ENCODE measurements around the gene SPINT4.
A peak's percentile ranks its signal among the peaks of the same experiment; 100 is the strongest.

SPINT4 gene

GRCh38 chr20:45765307-45765875 is 43.2 kb downstream of the SPINT4 start:
- DNase-seq (ENCODE audit: low read depth in 3 of 3) = no peak

GRCh38 chr20:45765980-45766379 is 43.8 kb downstream of the SPINT4 start:
- no peak for DNase-seq (ENCODE audit: low read depth in 3 of 3)

DNA sequence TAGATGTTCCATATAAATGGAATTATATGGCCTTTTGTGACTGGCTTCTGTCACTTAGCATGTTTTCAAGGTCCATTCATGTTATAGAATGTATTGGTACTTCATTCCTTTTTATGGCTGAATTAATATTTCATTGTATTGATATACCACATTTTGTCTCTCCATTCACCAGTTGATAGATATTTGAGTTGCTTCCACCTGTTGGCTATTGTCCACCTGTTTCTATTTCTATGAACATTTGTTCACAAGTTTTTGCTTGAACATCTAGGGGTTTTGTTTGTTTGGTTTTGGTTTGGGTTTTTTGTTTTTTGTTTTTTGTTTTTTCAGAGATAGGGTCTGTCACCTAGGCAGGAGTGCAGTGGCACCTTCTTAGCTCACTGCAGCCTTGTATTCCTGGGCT is 46.3 kb downstream of the SPINT4 start:
- no peak for DNase-seq (ENCODE audit: low read depth in 3 of 3)

DNA sequence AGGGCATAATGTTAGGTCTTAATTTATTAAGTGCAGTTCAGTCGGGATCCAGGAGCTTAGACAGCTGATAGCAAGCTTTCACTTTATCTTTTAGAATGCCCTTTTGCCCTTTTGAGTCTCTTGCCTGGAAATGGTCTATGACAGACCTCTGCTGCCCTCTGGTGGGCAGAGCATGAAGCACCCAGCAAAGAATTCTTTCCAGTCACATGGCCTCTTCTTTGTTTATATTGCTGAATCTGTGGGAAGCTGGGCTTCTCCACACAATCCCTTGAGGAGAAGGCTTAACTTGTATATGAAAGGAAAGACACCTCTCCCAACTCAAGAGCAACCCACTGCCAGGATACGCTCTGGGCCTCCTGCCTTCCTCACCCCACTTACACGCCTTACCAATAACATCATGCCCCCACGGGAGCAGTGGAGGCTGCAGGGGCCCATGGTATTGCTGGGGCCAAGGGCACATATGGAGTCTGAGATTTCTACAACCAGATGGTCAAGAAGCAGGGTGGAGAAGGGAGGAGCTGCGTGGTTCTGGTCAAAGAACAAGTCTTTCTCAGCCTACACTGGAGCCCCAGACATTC is 49.1 kb downstream of the SPINT4 start:
- peak; percentile 57 to 61 (median 58) for DNase-seq (ENCODE audit: low read depth in 3 of 3)

- no peak for DNase-seq (ENCODE audit: low read depth in 3 of 3)
These were observed 50.5 kb downstream of the SPINT4 start for GRCh38 chr20:45772693-45773092.

DNA sequence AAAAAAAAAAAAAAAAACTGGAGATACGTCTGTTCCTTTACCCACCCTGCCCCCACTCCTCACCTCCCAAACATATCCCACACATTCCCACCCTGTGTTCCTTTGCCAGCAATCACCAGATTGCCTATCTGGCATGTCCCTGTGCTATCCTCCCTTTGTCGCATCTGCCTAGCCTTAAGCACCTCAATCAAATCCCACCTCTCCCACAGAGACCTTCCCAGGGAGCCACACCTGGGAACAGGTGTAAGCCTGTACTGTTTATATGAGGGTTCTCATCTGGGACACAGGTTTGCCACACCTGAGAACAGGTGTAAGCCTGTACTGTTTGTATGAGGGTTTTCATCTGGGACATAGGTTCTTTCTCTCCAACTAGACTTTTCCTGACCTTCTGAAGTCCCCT is 52.8 kb downstream of the SPINT4 start:
- no peak for DNase-seq (ENCODE audit: low read depth in 3 of 3)

DNA sequence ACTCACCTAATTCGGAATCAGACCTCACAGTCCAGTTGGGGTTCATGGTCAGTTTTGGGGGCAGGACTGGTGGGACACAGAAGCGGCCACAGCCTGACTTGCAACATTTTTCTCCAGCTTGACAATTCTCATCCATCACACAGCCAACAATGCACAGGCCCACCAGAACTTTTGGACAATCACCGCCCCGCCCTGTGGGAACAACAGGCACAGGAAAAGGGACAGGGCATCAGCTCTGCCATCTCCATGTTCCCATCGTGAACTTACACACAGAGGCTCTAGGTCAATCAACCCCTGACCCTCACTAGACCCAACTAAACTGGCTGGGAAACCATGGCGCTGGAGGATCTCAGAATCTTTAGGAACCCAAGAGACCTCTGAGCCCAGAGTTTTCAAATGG is 53.3 kb downstream of the SPINT4 start:
- DNase-seq (ENCODE audit: low read depth in 3 of 3) = no peak

All from stimulated activated CD4-positive, alpha-beta T cell treated with anti-CD3 and anti-CD28 coated beads, TNF-alpha, amount 100 ng/mL, for 4 hours (primary cell).